ENCODE data around the gene OR52I1.

Gene OR52I1

DNA sequence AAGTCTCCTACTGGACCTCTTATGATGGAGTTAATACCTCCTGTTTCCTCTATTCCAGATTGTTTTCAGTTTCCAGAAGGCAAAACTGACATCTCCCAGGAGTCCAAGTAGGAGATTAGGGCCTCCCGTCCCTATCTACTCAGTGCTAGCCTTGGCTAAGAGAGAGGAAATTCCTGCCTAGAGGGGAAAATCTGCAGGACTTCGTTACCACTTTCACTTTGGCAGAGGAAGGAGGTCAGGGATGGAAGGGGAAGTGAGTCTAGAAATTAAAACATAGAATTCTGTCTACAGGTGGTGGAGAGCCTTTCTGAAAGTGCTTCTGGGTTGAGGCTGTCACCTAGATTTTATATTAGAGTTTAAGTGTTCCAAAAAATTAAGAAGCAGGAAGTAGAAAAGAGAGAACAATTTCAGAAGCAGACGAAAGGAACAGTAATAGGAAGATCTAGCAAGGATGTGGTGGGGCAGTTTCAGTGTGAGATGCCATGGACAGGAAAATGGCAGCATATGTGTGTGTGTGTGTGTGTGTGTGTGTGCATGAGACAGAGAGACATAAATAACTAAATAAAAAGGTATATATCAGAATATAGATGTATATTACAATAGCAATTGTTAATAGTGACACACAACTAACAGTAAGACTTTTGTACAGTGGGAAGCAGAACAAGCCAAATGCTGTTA, 16.6 kb downstream of the OR52I1 start:
- DNase-seq (ENCODE audit: extremely low read depth in 1 of 2, low read depth in 1 of 2): no peak

GRCh38 chr11:4611986-4612385, 18.1 kb downstream of the OR52I1 start:
- no peak for DNase-seq (ENCODE audit: extremely low read depth in 1 of 2, low read depth in 1 of 2)

- DNase-seq (ENCODE audit: extremely low read depth in 1 of 2, low read depth in 1 of 2): no peak
These were observed 22.1 kb downstream of the OR52I1 start for GRCh38 chr11:4615856-4616444.

- DNase-seq (ENCODE audit: extremely low read depth in 1 of 2, low read depth in 1 of 2): no peak
These were observed 25.7 kb downstream of the OR52I1 start for GRCh38 chr11:4619514-4619913.

GRCh38 chr11:4626207-4627099, 32.6 kb downstream of the OR52I1 start:
- peak in 1 of 2 donors; percentile 29 for DNase-seq (ENCODE audit: extremely low read depth in 1 of 2, low read depth in 1 of 2)

- no peak for DNase-seq (ENCODE audit: extremely low read depth in 1 of 2, low read depth in 1 of 2)
These were observed 42.3 kb downstream of the OR52I1 start for GRCh38 chr11:4636136-4636535.

- peak in 1 of 2 donors; percentile 34 for DNase-seq (ENCODE audit: extremely low read depth in 1 of 2, low read depth in 1 of 2)
These were observed 43.3 kb downstream of the OR52I1 start, which contains the start of gene OR51D1 for GRCh38 chr11:4636962-4637661. TSS of gene OR51D1 (plus strand) at chr11:4637477. CDS start at chr11:4639791, 2,314 bp downstream.

DNA sequence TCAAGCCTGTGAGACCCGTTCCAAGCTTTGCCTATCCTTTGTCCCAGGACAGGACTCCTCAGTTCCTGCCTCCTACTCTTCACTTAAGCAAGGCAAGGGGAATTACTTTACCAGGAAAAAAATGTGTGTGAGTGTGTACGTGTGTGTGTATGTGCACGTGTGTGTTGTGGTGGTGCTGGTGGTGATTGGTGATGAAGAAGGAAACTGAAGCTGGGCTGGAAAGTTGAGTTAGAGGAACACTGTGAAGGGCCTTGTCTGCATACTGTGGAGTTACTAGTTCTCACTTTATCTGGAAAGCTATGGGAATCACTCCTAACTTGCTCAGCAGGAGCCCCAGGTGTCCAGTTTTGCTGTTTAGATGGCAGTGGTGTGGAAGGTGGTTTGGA, 43.8 kb downstream of the OR52I1 start:
- no peak for DNase-seq (ENCODE audit: extremely low read depth in 1 of 2, low read depth in 1 of 2)

GRCh38 chr11:4639931-4640330, 46.1 kb downstream of the OR52I1 start:
- no peak for DNase-seq (ENCODE audit: extremely low read depth in 1 of 2, low read depth in 1 of 2)

DNA sequence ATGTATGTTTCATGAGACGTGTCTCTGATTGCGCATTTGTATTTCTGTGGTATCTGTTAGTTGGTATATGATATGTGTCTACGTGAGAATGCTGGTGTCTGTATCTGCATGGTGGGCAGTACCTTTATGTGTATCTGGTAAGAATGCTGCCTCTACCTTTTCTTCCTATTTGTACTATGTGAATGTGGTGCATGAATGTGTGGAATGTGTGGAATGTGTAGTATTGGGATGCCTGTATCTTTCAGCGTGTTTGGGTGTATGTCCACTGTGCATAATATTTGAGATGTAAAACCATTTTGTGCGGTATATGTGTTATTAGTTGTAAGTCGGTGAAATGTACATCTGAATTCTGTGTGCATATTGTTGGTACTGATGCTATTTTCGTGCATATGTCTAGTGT, 47.7 kb downstream of the OR52I1 start:
- DNase-seq (ENCODE audit: extremely low read depth in 1 of 2, low read depth in 1 of 2): no peak

- no peak for DNase-seq (ENCODE audit: extremely low read depth in 1 of 2, low read depth in 1 of 2)
These were observed 48.2 kb downstream of the OR52I1 start for GRCh38 chr11:4642043-4642442.

- no peak for DNase-seq (ENCODE audit: extremely low read depth in 1 of 2, low read depth in 1 of 2)
These were observed 49.2 kb downstream of the OR52I1 start for GRCh38 chr11:4643076-4643475.

GRCh38 chr11:4643682-4644081, 49.8 kb downstream of the OR52I1 start, which contains the start of gene OR51E1:
TSS of gene OR51E1 (plus strand) at chr11:4643982. CDS start at chr11:4652527, 8,545 bp downstream.
- DNase-seq (ENCODE audit: extremely low read depth in 1 of 2, low read depth in 1 of 2): no peak

DNA sequence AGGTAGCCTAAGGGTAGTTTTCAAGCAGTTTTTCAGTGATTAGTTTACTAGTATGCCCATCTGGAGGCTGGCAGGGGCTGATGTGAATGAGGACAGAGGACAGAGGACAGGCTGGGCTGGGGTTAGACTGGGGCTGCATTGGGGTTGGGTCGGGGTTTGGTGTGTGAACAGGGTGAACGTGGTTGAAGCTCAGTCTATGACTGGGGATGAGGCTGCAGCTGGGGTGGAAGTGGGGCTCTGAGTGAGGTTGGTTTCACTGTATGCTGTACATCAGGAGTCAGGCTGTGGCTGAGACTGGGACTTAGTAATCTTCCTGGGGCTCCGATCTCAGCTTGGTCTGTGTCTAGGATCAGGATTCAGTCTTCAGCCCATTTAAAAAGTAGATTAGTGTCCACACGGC, 50.4 kb downstream of the OR52I1 start:
- DNase-seq (ENCODE audit: extremely low read depth in 1 of 2, low read depth in 1 of 2): no peak
